NCI-H446 treated with DMSO at 0.1 percent for 48 hours (cell line): Measurements from ENCODE around the gene WNT7A.

ENCODE experiments used
- DNase-seq: peaks from one replicate; lab custom pipeline; 2025; lab: John Stamatoyannopoulos, UW

Gene WNT7A

GRCh38 chr3:13768453-13768852 lies 111.4 kb downstream of the WNT7A start:
- no peak for DNase-seq

GRCh38 chr3:13767896-13768295 lies 112.0 kb downstream of the WNT7A start:
- no peak for DNase-seq

- no peak for DNase-seq
Measured at GRCh38 chr3:13767030-13767429, 112.8 kb downstream of the WNT7A start.
